Dermis blood vessel endothelial cell (primary cell): Measurements from ENCODE around the gene FAM90A26. TPM values are rescaled to one million over a fixed set of nuclear protein-coding genes. Genes with fewer than 3 reads are reported as not detected.
"Not testable (repeated sequence)": the region's sequence is repeated elsewhere in the genome, so short reads cannot be mapped to it uniquely, and the experiment has no call there.

Experiments
- DNase-seq: peaks from one replicate; pipeline ENCODE4 v3.0.0; 2010
- total RNA-seq: library from RNA; depleted of rRNA; stranded (reverse); fragments of >200 nt; gene quantifications from 2 replicates; pipeline ENCODE4 v1.2.3, GENCODE V29; 2014

The FAM90A26 gene, protein sequence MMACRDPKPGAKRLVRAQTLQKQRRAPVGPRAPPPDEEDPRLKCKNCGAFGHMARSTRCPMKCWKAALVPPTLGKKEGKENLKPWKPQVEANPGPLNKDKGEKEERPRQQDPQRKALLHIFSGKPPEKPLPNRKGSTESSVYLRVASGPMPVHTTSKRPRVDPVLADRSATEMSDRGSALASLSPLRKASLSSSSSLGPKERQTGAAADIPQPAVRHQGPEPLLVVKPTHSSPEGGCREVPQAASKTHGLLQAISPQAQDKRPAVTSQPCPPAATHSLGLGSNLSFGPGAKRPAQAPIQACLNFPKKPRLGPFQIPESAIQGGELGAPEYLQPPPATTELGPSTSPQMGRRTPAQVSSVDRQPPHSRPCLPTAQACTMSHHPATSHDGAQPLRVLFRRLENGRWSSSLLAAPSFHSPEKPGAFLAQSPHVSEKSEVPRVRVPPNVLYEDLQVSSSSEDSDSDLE
- not detected in 2 replicates for total RNA-seq

GRCh38 chr4:9169791-9170459, at the start of gene FAM90A26:
TSS of gene FAM90A26 (plus strand) at chr4:9170409. CDS start at chr4:9173173, 2,764 bp downstream.
- DNase-seq: not testable (repeated sequence)

- DNase-seq: not testable (repeated sequence)
Observed at GRCh38 chr4:9122711-9123110, 47.5 kb upstream of the FAM90A26 start.

DNA sequence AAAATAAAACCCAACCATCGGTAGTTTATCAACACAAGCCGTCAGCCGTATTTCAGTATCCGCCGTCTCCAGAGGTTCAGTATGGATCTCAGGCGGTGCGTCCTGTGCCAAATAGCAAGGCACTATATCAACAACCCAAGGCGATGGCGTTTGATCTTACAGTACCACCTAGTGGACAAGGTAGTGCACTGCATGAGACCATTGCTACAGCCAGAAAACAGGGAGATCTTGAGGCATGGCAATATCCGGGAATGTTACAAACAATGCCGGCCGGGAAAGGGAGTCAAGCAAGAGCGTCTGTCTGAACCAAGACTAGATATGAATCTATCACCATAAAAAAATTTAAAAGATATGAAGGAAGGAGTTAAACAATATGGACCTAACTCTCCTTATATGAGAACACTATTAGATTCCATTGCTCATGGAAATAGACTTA, 46.6 kb upstream of the FAM90A26 start:
- DNase-seq: peak; percentile 84

DNA sequence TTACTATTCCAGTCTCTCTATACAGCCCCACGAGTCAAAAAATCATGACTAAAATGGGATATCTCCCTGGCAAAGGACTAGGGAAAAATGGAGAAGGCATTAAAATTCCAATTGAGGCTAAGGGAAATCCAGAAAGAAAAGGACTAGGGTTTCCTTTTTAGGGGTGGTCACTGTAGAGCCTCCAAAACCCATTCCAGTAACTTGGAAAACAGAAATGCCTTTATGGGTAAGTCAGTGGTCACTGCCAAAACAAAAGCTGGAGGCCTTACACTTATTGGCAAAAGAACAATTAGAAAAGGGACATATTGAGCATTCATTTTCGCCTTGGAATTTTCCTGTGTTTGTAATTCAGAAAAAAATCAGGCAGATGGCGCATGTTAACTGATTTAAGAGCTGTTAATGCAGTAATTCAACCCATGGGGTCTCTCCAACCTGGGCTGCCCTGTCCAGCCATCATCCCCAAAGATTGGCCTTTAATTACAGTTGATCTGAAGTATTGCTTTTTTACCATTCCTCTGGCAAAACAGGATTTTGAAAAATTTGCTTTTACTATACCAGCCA, 44.5 kb upstream of the FAM90A26 start:
- DNase-seq: peak; percentile 29

GRCh38 chr4:9131420-9131819, 38.8 kb upstream of the FAM90A26 start:
- not testable (repeated sequence) for DNase-seq

DNA sequence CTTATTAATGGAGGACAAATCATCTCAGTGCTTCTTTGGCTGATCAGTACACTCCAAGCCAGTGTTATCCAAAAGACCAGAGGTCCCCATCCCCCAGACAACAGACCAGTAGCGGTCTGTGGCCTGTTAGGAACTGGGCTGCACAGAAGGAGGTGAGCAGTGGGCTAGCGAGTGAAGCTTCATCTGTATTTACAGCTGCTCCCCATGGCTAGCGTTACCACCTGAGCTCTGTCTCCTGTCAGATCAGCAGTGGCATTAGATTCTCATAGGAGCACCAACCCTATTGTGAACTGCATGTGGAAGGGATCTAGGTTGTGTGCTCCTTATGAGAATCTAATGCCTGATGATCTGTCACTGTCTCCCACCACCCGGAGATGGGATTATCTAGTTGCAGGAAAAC, 37.4 kb upstream of the FAM90A26 start:
- DNase-seq: not testable (repeated sequence)

- not testable (repeated sequence) for DNase-seq
Observed at GRCh38 chr4:9134011-9134410, 36.2 kb upstream of the FAM90A26 start.

DNA sequence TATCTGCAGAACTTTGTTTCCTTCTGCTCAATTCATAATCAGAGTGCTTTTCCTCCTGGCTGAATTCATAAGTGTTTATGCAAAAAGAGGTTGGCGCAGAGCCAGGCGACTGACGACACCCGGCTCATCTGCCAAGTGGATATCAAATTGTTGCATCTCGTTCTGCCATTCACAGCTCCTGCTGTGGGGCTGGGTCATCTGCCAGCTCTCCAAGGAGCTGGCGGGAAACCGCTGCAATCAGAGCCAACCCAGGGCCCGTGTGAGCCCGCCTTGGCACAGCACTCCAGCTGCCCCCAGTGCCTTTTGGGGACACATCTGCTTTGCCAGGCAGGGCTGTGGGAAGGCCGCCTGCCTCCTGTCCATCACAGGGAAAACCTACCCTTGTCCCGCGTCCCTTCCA, 35.7 kb upstream of the FAM90A26 start:
- peak; percentile 23 for DNase-seq

DNA sequence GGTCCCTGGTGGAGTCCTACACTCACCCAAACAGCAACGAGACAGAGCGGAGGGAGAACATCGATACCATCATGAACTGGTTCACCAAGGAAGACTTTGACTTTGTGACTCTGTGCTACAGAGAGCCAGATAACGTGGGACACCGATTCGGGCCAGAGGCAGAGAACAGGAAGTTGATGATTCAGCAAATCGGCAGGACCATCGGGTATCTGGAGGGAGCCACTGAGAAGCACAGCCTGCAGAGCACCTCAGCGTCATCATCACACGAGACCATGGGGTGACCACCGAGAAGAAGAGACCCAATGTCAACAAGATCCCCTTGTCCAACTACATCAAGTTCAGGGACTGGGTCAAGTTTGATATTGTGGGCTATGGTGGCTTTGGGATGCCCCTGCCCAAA, 29.2 kb upstream of the FAM90A26 start:
- not testable (repeated sequence) for DNase-seq

GRCh38 chr4:9142786-9143185, 27.4 kb upstream of the FAM90A26 start:
- DNase-seq: not testable (repeated sequence)

DNA sequence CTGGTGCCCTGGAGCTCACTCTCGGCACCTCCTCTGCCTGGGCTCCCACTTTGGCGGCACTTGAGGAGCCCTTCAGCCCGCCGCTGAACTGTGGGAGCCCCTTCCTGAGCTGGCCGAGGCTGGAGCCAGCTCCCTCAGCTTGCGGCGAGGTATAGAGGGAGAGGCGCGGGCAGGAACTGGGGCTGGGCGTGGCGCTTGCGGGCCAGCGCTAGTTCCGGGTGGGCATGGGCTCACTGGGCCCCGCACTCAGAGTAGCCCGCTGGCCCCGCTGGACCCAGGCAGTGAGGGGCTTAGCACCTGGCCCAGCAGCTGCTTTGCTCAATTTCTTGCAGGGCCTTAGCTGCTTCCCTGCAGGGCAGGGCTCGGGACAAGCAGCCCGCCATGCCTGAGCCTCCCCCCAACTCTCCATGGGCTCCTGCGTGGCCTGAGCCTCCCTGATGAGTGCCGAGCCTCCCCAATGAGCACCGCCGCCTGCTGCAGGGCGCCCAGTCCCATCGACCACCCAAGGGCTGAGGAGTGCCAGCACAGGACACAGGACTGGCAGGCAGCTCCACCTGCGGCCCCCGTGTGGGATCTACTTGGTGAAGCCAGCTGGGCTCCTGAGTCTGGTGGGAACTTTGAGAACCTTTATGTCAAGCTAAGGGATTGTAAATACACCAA, 26.7 kb upstream of the FAM90A26 start:
- no peak for DNase-seq

DNA sequence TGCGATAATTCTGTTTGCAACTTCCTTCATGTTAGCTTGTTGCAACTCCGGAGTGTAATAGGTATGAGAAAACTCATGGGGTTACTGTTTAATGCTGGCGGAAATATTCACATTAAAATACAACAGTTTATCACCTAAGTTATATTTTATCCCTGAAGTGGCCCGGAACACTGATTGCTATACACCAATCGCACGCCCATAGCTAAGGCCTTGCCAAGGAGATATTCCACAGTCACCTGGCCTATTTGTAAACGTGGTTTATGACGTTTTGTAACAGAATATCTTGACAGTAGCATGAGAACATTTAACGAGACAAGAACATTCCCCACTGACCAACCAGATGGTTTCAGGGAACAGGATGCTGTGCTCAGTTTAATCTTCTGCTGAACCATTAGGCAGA, 23.2 kb upstream of the FAM90A26 start:
- DNase-seq: no peak

- not testable (repeated sequence) for DNase-seq
Observed at GRCh38 chr4:9147368-9147767, 22.8 kb upstream of the FAM90A26 start.

GRCh38 chr4:9148611-9149409, 21.4 kb upstream of the FAM90A26 start:
- DNase-seq: not testable (repeated sequence)

GRCh38 chr4:9151809-9152179, 18.4 kb upstream of the FAM90A26 start:
- DNase-seq: peak; percentile 5

- peak; percentile 94 for DNase-seq
Observed at GRCh38 chr4:9152180-9153007, 17.8 kb upstream of the FAM90A26 start.

DNA sequence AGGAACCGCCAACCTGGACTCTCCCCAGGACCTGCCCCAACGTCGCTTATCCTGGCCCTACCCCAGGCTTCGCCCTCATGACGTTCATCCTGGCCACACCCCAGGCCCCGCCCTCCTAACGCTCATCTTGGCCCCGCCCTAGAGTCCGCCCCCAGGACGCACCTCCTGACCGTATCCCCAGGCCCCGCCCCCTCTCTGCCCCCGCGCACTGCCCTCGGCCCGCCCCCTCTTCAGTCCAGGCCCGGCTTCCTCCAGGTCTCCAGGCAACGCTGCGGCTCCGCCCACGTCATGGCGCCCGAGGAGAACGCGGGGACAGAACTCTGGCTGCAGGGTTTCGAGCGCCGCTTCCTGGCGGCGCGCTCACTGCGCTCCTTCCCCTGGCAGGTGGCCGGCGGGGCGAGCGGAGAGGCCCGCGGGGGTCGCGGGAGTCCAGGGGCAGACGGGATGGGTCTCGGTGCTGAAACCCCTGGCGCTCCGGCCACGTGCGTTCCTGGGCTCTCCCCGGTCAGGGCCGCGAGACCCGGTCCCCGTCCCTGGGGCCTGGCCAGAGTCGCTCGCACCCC, 17.1 kb upstream of the FAM90A26 start:
- peak; percentile 98 for DNase-seq

DNA sequence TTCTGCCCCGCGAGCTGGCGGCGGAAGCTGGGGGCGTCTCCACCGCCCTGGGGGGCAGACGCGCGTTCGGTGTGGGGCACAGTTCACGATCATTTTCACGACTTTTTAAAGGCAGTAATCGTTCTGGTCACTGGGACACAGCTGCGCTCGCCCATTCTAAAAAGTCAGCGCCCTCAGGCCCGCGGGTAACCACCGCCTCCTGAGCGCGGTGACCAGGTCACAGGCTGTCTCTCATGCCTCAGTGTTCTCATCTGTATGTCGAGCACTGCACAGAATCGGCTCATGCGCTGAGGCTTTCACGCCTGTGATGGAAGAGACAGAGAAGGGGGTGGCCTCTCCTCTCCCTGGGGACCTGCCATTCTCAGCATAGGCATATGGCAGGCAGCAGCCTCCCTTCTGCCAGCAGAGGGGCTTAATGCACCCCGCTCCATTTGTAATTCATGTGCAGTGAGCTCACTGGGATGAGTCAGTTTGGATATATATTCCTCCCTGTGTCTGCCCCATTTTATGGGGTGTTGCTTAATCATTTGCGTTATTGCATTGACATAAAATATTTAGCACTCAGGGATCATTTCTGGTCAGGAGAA, 16.5 kb upstream of the FAM90A26 start:
- peak; percentile 16 for DNase-seq

GRCh38 chr4:9155101-9155886, 14.9 kb upstream of the FAM90A26 start:
- DNase-seq: not testable (repeated sequence)
